Mammary epithelial cell (primary cell): ENCODE measurements around the gene KIF6.

ENCODE experiments used
- CTCF ChIP-seq, 2 donors: IDR thresholded peaks in 1 of 2; conservative IDR thresholded peaks in 1 of 2; 2 replicates each; pipeline ENCODE4 v1.5.1; 2011 to 2012; ENCODE audit warnings: inconsistent platforms in 2 of 2, low read length in 2 of 2, mild to moderate bottlenecking in 2 of 2, control low read depth in 1 of 2, low read depth in 1 of 2; ENCODE audit not compliant: insufficient read depth in 1 of 2; ENCODE audit errors: extremely low read depth in 1 of 2
- EZH2 ChIP-seq: IDR thresholded peaks from 2 replicates; pipeline ENCODE4 v1.6.1; 2012; ENCODE audit warnings: low read length, inconsistent platforms, borderline replicate concordance

- TF ChIP-seq CTCF (conservative IDR thresholded peaks at IDR 0.05 in 1 of 2, IDR thresholded peaks at IDR 0.05 in 1 of 2; ENCODE audit: extremely low read depth in 1 of 2, insufficient read depth in 1 of 2, low read depth in 1 of 2, low read length in 2 of 2) (no peak), EZH2 (no peak)
These were observed 358.1 kb downstream of the KIF6 start for GRCh38 chr6:39366931-39367618.
